Endothelial cell (in vitro differentiated cells): Measurements from ENCODE around the gene POMGNT2. TPM values are rescaled to one million over a fixed set of nuclear protein-coding genes. Genes with fewer than 3 reads are reported as not detected.

Experiments used
- DNase-seq: peaks from one replicate; pipeline ENCODE4 v3.0.0; 2021; ENCODE audit warnings: low spot score
- H3K27ac Mint-ChIP-seq: one replicate; pipeline ENCODE4 v1.8.0; 2021; ENCODE audit warnings: mixed read lengths, inconsistent platforms; ENCODE audit not compliant: unreplicated experiment
- H3K27me3 Mint-ChIP-seq: one replicate; pipeline ENCODE4 v1.8.0; 2021; ENCODE audit warnings: mild to moderate bottlenecking, moderate library complexity, mixed read lengths, inconsistent platforms; ENCODE audit not compliant: unreplicated experiment
- H3K36me3 Mint-ChIP-seq: one replicate; pipeline ENCODE4 v1.8.0; 2021; ENCODE audit warnings: mild to moderate bottlenecking, low read depth, mixed read lengths, inconsistent platforms; ENCODE audit not compliant: unreplicated experiment
- H3K4me1 Mint-ChIP-seq: one replicate; pipeline ENCODE4 v1.8.0; 2021; ENCODE audit warnings: mild to moderate bottlenecking, mixed read lengths, inconsistent platforms; ENCODE audit not compliant: unreplicated experiment
- H3K4me3 Mint-ChIP-seq: one replicate; pipeline ENCODE4 v1.8.0; 2021; ENCODE audit warnings: mild to moderate bottlenecking, mixed read lengths, inconsistent platforms; ENCODE audit not compliant: unreplicated experiment
- H3K9me3 Mint-ChIP-seq: one replicate; pipeline ENCODE4 v1.8.0; 2021; ENCODE audit warnings: mixed read lengths, inconsistent platforms; ENCODE audit not compliant: unreplicated experiment
- total RNA-seq: library from RNA; stranded (reverse); fragmentation: NEBNext Ultra II Directional; extraction: Animal tissue kit (Norgen Biotek cat#: 25700); gene quantifications from one replicate; pipeline ENCODE4 v1.2.1, GENCODE V29; 2021; ENCODE audit not compliant: unreplicated experiment
- TF ChIP-seq, protein P1 (sequence below): fragments of 200-600 bp; sonication (generic); IDR thresholded peaks from one replicate; pipeline ENCODE4 v1.5.0; 2021; ENCODE audit warnings: antibody characterized with exemption; ENCODE audit not compliant: unreplicated experiment

The POMGNT2 gene
- total RNA-seq, 1 donor from 2014 or later = 12.1 TPM

DNA sequence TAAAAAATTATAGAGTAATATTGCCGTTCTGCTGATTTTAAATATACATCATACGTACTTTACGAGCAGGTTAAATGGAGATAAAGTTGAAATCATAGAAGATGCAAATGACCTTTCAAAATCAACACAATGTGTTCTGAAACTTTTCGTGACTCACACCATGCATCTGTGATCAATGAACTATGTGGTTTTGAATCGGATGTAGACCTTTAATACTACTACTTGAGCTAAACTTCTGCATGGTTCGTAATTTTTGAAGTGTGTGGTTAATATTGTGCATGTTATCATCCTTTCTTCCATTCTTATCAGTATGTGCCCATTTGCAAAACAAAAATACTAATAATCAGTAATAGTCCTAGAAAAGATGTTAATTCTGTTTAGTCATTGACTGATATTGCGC lies 67.9 kb downstream of the POMGNT2 start:
- DNase-seq = no peak
- Mint-ChIP-seq H3K27me3 (peaks cover 2% of the 10 kb centered on the region), H3K4me1 (no peaks in the 10 kb centered on the region), H3K27ac (no peak overlapping the region), H3K4me3 (no peak overlapping the region), H3K36me3 (no peaks in the 10 kb centered on the region), H3K9me3 (no peaks in the 10 kb centered on the region)
- TF ChIP-seq, protein P1, sequence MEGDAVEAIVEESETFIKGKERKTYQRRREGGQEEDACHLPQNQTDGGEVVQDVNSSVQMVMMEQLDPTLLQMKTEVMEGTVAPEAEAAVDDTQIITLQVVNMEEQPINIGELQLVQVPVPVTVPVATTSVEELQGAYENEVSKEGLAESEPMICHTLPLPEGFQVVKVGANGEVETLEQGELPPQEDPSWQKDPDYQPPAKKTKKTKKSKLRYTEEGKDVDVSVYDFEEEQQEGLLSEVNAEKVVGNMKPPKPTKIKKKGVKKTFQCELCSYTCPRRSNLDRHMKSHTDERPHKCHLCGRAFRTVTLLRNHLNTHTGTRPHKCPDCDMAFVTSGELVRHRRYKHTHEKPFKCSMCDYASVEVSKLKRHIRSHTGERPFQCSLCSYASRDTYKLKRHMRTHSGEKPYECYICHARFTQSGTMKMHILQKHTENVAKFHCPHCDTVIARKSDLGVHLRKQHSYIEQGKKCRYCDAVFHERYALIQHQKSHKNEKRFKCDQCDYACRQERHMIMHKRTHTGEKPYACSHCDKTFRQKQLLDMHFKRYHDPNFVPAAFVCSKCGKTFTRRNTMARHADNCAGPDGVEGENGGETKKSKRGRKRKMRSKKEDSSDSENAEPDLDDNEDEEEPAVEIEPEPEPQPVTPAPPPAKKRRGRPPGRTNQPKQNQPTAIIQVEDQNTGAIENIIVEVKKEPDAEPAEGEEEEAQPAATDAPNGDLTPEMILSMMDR = no peak

DNA sequence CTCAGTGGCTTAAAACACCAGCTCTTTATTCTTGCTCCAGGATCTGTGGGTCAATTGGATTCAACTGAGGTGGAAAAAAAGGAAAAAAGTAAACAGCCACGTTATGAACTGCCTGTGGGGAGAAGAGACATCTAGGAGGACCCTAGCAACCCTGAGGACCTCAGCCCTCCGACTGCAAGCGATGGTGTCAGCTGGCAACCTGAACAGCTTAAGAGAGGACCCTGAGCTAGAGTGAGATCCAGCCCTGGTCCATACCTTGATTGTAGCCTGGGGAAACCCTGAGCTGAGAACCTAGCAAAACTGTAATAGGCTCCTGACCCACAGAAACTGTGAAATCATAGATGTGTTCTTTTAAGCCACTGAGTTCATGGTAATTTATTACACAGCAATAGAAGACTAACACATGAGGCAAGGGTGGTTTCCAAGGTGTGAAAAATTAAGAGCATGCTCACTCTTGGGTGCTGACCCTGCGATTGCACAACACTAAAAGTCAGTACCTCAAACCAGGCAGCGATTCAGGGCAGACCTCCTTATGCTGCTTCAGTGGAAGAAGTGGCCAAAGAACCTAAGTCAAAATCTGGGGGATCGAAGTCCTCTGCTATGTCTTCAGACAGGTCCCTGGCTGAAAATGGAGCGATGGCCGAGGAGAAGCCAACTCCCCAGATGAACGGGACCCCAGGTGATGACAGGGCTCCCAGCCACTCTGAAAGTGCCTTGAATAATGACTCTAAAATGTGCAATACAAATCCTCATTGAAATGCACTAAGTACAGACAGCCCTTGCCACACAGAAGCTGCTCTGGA lies 69.1 kb downstream of the POMGNT2 start:
- Mint-ChIP-seq H3K4me1 (no peaks in the 10 kb centered on the region), H3K4me3 (no peak overlapping the region), H3K27ac (no peak overlapping the region), H3K36me3 (no peaks in the 10 kb centered on the region), H3K27me3 (peaks cover 2% of the 10 kb centered on the region), H3K9me3 (no peaks in the 10 kb centered on the region)
- no peak for DNase-seq
- TF ChIP-seq, protein P1 = no peak

DNA sequence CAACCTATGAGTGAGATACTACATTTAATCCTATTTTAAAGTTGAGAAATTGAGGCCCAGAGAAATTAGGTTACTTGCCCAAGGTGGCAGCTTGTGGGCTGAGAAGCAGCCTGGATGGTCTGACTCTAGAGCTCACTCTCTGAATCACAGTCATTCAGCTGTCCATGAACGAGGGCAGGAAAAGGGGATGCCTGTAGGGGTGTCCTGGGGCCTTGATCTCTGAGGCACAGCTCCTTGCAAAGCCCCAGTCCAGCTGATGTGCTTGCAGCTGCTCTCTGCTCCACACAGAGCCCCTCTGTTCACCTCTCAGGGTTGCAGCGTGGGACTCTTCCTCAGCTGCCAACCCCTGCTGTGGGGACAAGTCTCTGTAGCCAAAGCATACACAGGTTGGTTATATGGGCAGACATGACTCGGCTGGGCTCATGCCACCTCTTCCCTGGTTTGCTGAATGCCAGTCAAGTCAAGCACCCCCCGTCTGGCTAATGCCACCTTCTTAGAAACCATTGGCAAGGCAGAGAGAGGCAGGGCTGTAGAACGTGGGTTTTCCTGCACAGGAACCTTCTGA lies 70.0 kb downstream of the POMGNT2 start:
- Mint-ChIP-seq H3K9me3 (no peaks in the 10 kb centered on the region), H3K36me3 (no peaks in the 10 kb centered on the region), H3K4me3 (no peak overlapping the region), H3K4me1 (no peaks in the 10 kb centered on the region), H3K27ac (no peak overlapping the region), H3K27me3 (peaks cover 2% of the 10 kb centered on the region)
- TF ChIP-seq, protein P1 = no peak
- DNase-seq = no peak

DNA sequence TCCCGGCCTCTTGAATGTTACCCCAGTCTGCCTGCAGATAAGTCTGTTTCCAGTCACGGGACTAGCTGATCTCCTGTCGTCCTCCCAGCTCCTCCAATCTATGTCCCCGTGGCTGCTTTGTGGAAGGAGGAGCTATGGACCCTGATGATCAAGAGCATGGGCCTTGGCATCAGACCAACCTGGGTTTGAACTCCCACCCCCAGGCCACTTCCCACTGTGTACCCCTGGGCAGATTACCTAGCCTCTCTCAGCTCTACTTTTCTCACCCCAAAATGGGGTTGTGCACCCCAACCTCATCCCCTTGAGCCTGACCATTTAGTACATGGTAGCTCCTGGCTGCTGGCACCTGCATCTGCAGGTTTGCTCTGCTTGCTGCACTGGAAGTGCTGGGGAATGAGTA lies 71.0 kb downstream of the POMGNT2 start:
- H3K4me1 Mint-ChIP-seq = no peaks in the 10 kb centered on the region
- H3K36me3 Mint-ChIP-seq = no peaks in the 10 kb centered on the region
- peaks cover 2% of the 10 kb centered on the region for H3K27me3 Mint-ChIP-seq
- DNase-seq = no peak
- H3K9me3 Mint-ChIP-seq = no peaks in the 10 kb centered on the region
- TF ChIP-seq, protein P1 = no peak
- H3K4me3 Mint-ChIP-seq = no peak overlapping the region
- no peak overlapping the region for H3K27ac Mint-ChIP-seq

DNA sequence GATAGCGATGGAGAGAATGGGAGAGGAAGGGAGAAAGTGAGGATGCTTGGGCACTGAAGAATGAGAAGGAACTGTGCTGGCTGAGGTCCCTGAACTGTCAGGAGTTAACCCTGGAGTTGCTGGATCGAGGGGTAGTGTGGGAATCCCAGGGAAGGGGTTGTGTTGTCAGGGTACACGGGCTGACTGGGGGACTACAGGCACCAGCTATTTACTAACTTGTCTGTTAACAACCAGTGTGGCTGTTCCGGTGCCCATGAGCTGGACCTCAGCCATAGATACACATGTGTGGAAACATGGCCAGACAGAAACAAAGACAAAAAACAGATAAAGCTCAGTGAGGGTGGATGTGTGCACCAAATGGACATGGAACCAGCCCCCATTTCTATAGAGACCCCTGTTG lies 71.7 kb downstream of the POMGNT2 start:
- DNase-seq = no peak

More for the DNA sequence above, 71.7 kb downstream of the POMGNT2 start:
- Mint-ChIP-seq H3K27ac (no peak overlapping the region), H3K27me3 (peaks cover 4% of the 10 kb centered on the region), H3K4me1 (peaks cover 3% of the 10 kb centered on the region), H3K4me3 (no peak overlapping the region), H3K36me3 (no peaks in the 10 kb centered on the region), H3K9me3 (no peaks in the 10 kb centered on the region)
- TF ChIP-seq, protein P1 = no peak
